Muscle of leg (tissue), 11 donors: ENCODE data around the gene AHCY. TPM values are rescaled to one million over a fixed set of nuclear protein-coding genes. Genes with fewer than 3 reads are reported as not detected.

Source experiments
- DNase-seq: peaks from one replicate; pipeline ENCODE4 v3.0.0; 2013
- H3K27ac ChIP-seq: one replicate; pipeline ENCODE4 v1.5.1; 2013; ENCODE audit warnings: mild to moderate bottlenecking, low read length, control low read depth
- H3K27me3 ChIP-seq: one replicate; pipeline ENCODE4 v1.6.1; 2013; ENCODE audit warnings: low read length; ENCODE audit not compliant: control insufficient read depth, insufficient read depth
- H3K36me3 ChIP-seq: one replicate; pipeline ENCODE4 v1.6.1; 2013; ENCODE audit warnings: low read length; ENCODE audit not compliant: control insufficient read depth, insufficient read depth
- H3K4me1 ChIP-seq: one replicate; pipeline ENCODE4 v1.6.1; 2013; ENCODE audit warnings: low read length; ENCODE audit not compliant: control insufficient read depth, insufficient read depth
- H3K4me3 ChIP-seq: one replicate; pipeline ENCODE4 v1.5.1; 2013; ENCODE audit warnings: low read length, control low read depth
- H3K9me3 ChIP-seq: replicated peaks from 2 replicates; pipeline ENCODE4 v1.6.1; 2013; ENCODE audit warnings: low read depth, low read length; ENCODE audit not compliant: control insufficient read depth
- WGBS: methylation state at CpG from one replicate; pipeline ENCODE4 v1.1.5; 2013; ENCODE audit warnings: missing lambda C conversion rate; ENCODE audit not compliant: insufficient coverage; 5-methylcytosine and 5-hydroxymethylcytosine counted together
- polyA plus RNA-seq, 8 donors: library from polyadenylated mRNA; unstranded; fragments of 120-200 nt; gene quantifications; one replicate each; pipeline versions ENCODE4 v1.2.1 to v1.2.3, GENCODE V29; 2013; ENCODE audit warnings: inconsistent platforms in 1 of 8, low replicate concordance in 1 of 8; ENCODE audit not compliant: insufficient read length in 8 of 8, insufficient read depth in 1 of 8
- total RNA-seq: library from RNA; stranded (reverse); fragments of 120-200 nt; gene quantifications from one replicate; pipeline ENCODE4 v1.2.4, GENCODE V29; 2013

Gene AHCY
- total and polyA plus RNA-seq, 9 donors = 126 to 245 (median 204) TPM

- 3% methylated on average over 5 of the region's 11 CpGs for WGBS
- DNase-seq = peak; percentile 19
- peaks cover 15% of the 10 kb centered on the region for H3K27me3 ChIP-seq
- peak overlapping the region; percentile 25 for H3K4me3 ChIP-seq
- peaks cover 16% of the 10 kb centered on the region for H3K4me1 ChIP-seq
- no peaks in the 10 kb centered on the region for H3K36me3 ChIP-seq
- no peaks in the 10 kb centered on the region for H3K9me3 ChIP-seq
- no peak overlapping the region for H3K27ac ChIP-seq
Observed at GRCh38 chr20:34312024-34312460, 8.9 kb upstream of the AHCY start.

GRCh38 chr20:34311118-34312023 lies 8.2 kb upstream of the AHCY start:
- peaks cover 15% of the 10 kb centered on the region for H3K27me3 ChIP-seq
- peak overlapping the region; percentile 25 for H3K4me3 ChIP-seq
- 10% methylated on average over 21 of the region's 45 CpGs for WGBS
- H3K9me3 ChIP-seq = no peaks in the 10 kb centered on the region
- peak; percentile 45 for DNase-seq
- H3K4me1 ChIP-seq = peaks cover 16% of the 10 kb centered on the region
- H3K36me3 ChIP-seq = no peaks in the 10 kb centered on the region
- H3K27ac ChIP-seq = no peak overlapping the region

GRCh38 chr20:34310481-34311117 lies 7.4 kb upstream of the AHCY start:
- peaks cover 16% of the 10 kb centered on the region for H3K4me1 ChIP-seq
- no peak overlapping the region for H3K4me3 ChIP-seq

GRCh38 chr20:34309691-34310090 lies 6.5 kb upstream of the AHCY start:
- peaks cover 16% of the 10 kb centered on the region for H3K4me1 ChIP-seq
- no peak overlapping the region for H3K4me3 ChIP-seq
- no peaks in the 10 kb centered on the region for H3K36me3 ChIP-seq
- no peaks in the 10 kb centered on the region for H3K9me3 ChIP-seq
- no peak overlapping the region for H3K27ac ChIP-seq
- H3K27me3 ChIP-seq = peaks cover 13% of the 10 kb centered on the region
- no CpG with 5 or more reads among the region's 3 CpGs for WGBS
- no peak for DNase-seq

More at GRCh38 chr20:34310481-34311117, 7.4 kb upstream of the AHCY start:
- H3K27me3 ChIP-seq = peaks cover 13% of the 10 kb centered on the region
- DNase-seq = no peak
- H3K27ac ChIP-seq = no peak overlapping the region
- 90% methylated on average over 14 of the region's 19 CpGs for WGBS
- no peaks in the 10 kb centered on the region for H3K36me3 ChIP-seq
- no peaks in the 10 kb centered on the region for H3K9me3 ChIP-seq

- no peaks in the 10 kb centered on the region for H3K36me3 ChIP-seq
- H3K9me3 ChIP-seq = no peaks in the 10 kb centered on the region
- H3K4me3 ChIP-seq = no peak overlapping the region
- WGBS = 61% methylated on average over 10 of the region's 19 CpGs
- peaks cover 19% of the 10 kb centered on the region for H3K4me1 ChIP-seq
- no peak for DNase-seq
- H3K27ac ChIP-seq = no peak overlapping the region
- H3K27me3 ChIP-seq = no peaks in the 10 kb centered on the region
Observed at GRCh38 chr20:34305333-34306230, 2.4 kb upstream of the AHCY start.

GRCh38 chr20:34302312-34302722 lies 838 bp downstream of the AHCY start:
- no peak for DNase-seq
- H3K4me3 ChIP-seq = peak overlapping the region; percentile 93
- H3K4me1 ChIP-seq = peaks cover 23% of the 10 kb centered on the region
- H3K27ac ChIP-seq = peak overlapping the region; percentile 97
- peaks cover 5% of the 10 kb centered on the region for H3K36me3 ChIP-seq
- 33% methylated on average over 5 of the region's 9 CpGs for WGBS
- H3K9me3 ChIP-seq = no peaks in the 10 kb centered on the region
- H3K27me3 ChIP-seq = no peaks in the 10 kb centered on the region

- peak; percentile 8 for DNase-seq
- Histone ChIP-seq H3K4me1 (peaks cover 23% of the 10 kb centered on the region), H3K27me3 (no peaks in the 10 kb centered on the region), H3K27ac (peak overlapping the region; percentile 76), H3K4me3 (peak overlapping the region; percentile 93), H3K9me3 (no peaks in the 10 kb centered on the region), H3K36me3 (peaks cover 5% of the 10 kb centered on the region)
- 93% methylated on average over 13 of the region's 17 CpGs for WGBS
Observed at GRCh38 chr20:34301587-34302311, 1.4 kb downstream of the AHCY start.

GRCh38 chr20:34300809-34301586 lies 2.2 kb downstream of the AHCY start:
- H3K27ac ChIP-seq = peak overlapping the region; percentile 76
- H3K27me3 ChIP-seq = no peaks in the 10 kb centered on the region
- no peaks in the 10 kb centered on the region for H3K9me3 ChIP-seq
- H3K4me1 ChIP-seq = peaks cover 23% of the 10 kb centered on the region
- peaks cover 5% of the 10 kb centered on the region for H3K36me3 ChIP-seq
- H3K4me3 ChIP-seq = no peak overlapping the region
- DNase-seq = peak; percentile 33
- 79% methylated on average over 5 of the region's 7 CpGs for WGBS
